Right lung (tissue), 10 donors: Measurements from ENCODE around the gene RABL2B. TPM values are rescaled to one million over a fixed set of nuclear protein-coding genes. Genes with fewer than 3 reads are reported as not detected.
"Not testable (repeated sequence)": the region's sequence is repeated elsewhere in the genome, so short reads cannot be mapped to it uniquely, and the experiment has no call there.

Source experiments
- DNase-seq, 2 donors: peaks; one replicate each; pipeline ENCODE4 v3.0.0-alpha.2; 2013
- long read RNA-seq, 8 donors: transcript quantifications; one replicate each; lab custom pipeline, GENCODE V29; 2026
- polyA plus RNA-seq, 5 donors: library from polyadenylated mRNA; unstranded; fragments of 120-200 nt; gene quantifications; one replicate each; pipeline versions ENCODE4 v1.2.1 to v1.2.3, GENCODE V29; 2013; ENCODE audit warnings: inconsistent platforms in 1 of 5, low replicate concordance in 1 of 5; ENCODE audit not compliant: insufficient read length in 5 of 5, insufficient read depth in 1 of 5

The RABL2B gene
- polyA plus RNA-seq = 10 to 100 TPM; 57.2 to 74.9 (median 58.8) TPM
- long read RNA-seq, donor 1, partial matches to known transcripts = 0 of 11 reads
- long read RNA-seq, donor 1, other reads (novel, unspliced or antisense) = 5 of 11 reads
- long read RNA-seq, donor 2, partial matches to known transcripts = 25 of 43 reads
- long read RNA-seq, donor 2, other reads (novel, unspliced or antisense) = 17 of 43 reads
- long read RNA-seq, donor 3, partial matches to known transcripts = 0 of 2 reads
- long read RNA-seq, donor 3, other reads (novel, unspliced or antisense) = 0 of 2 reads
- long read RNA-seq, donor 4, partial matches to known transcripts = 6 of 37 reads
- long read RNA-seq, donor 4, other reads (novel, unspliced or antisense) = 27 of 37 reads
- long read RNA-seq, donor 5, partial matches to known transcripts = 0 of 3 reads
- long read RNA-seq, donor 5, other reads (novel, unspliced or antisense) = 0 of 3 reads
- long read RNA-seq, donor 6, partial matches to known transcripts = 0 of 2 reads
- long read RNA-seq, donor 6, other reads (novel, unspliced or antisense) = 0 of 2 reads
- long read RNA-seq, donor 7, partial matches to known transcripts = 28 of 66 reads
- long read RNA-seq, donor 7, other reads (novel, unspliced or antisense) = 33 of 66 reads
- long read RNA-seq, donor 8, partial matches to known transcripts = 0 of 2 reads
- long read RNA-seq, donor 8, other reads (novel, unspliced or antisense) = 0 of 2 reads

DNA sequence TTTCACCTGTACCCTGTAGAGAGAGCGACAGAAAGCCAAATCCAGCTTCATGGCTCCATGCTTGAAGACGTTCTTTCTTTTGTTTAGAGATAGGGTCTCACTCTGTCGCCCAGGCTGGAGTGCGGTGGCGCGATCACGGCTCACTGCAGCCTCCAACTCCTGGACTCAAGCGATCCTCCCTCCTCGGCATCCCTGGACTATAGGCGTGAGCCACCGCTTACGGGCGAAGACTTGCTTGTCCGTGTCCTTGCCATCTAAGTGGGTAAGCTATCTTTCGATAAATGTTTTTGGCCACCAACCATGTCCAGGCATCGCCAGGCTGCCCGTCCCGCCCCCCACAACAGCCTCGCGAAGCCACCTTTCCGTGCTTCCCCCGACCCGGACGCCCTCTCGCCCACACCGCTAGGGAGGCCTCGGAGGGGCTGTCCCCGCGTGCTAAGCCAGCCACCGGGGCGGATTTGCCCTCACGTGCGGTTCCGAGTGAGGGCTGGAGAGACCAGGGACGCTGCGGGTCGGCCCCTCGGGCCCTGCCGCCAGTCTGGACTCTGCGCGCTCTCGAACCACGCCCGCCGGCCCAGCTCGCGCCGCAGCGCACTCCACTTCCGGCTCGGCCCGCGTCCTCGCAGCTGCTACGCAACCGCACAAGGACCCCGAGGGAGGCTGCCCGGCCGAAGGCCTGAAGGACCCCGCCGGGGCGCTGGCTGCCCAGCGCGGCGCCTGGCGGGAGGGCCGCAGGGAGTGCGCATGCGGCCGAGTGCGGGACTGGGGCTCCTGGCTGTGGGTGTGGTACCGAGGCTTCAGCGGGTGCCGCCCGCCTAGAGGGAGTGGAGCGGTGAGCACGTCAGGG, at the start of gene RABL2B:
RABL2B (minus strand) TSS at position 604 of the 847 bp plus-strand sequence. CDS start 1,342 bp downstream, outside the sequence.
- DNase-seq = peak; percentile 89 to 90

- DNase-seq = not testable (repeated sequence)
These were observed 3.5 kb upstream of the RABL2B start for GRCh38 chr22:50786936-50787335.

DNA sequence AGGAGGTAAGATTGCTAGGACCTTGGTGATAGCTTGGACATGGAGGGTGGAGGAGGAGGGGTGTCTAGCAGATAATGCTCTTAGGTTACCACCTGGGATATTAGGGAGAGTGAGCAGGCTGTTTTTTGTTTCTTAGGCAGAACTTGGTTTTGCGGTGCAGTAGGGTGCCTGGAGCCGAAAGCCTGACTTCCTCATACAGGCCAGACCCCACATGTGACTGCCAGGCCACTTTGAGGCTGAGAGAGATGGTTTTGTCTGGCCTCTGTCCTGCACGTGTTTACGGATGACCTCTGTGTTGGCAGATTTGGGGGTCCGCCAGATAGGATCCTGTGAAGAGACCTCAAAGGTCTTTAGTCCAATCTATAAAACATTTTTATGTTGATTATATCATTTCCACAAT, 1.9 kb upstream of the RABL2B start:
- not testable (repeated sequence) for DNase-seq

DNA sequence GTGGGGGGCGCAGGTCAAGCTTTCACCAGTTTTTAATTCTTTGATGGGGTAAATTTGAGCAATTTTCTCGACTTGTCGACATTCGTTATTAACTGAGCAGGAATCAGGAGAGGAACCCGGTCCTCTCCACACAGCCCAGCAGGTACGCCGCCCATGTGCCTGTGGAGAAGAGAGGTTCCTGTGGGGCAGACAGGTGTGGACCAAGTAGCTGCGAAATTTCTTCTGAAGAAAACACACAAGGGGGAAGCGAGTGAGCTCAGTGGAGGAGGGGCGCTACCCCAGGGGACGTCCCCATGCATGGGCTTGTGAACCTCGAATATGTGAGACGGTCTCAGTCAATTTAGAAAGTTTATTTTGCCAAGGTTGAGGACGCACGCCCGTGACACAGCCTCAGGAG, 442 bp upstream of the RABL2B start:
- not testable (repeated sequence) for DNase-seq

DNA sequence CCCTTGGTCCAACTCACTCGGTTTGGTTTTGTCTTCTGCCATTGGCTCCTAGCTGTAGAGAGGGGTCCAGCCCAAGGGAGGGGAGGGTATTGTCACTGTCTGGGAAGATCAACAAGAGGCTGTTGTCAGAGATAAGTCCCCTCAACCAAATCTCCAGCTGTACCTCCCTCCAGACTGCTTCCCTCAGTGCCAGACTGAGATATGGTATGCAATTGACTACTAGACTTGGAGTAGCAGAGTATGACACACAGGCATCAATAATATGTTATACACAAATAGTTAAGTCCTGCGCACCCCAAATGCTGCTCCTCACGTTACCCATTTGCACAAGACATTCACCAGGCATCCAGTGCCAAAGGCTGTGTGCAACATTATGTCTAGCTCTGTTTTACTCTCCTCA, 1.2 kb downstream of the RABL2B start:
- DNase-seq = not testable (repeated sequence)

DNA sequence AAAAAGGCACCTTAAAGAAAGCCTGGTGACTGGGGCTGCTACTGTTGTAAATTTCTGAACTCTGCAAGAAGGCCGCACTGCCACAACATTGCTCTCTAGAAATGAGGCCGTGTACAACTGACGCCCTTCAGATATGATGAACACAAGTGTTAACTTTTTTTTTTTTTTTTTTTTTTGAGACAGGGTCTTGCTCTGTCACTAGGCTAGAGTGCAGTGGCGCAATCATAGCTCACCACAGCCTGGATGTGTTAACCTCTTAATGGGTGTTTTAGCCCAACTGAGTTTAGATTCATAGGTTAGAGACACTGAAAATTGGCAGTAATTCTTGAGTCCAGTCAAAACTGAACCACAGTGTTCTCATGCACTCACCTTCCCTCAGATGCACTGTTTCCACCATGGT, 3.2 kb downstream of the RABL2B start:
- not testable (repeated sequence) for DNase-seq

GRCh38 chr22:50777631-50778030, 5.8 kb downstream of the RABL2B start:
- not testable (repeated sequence) for DNase-seq

DNA sequence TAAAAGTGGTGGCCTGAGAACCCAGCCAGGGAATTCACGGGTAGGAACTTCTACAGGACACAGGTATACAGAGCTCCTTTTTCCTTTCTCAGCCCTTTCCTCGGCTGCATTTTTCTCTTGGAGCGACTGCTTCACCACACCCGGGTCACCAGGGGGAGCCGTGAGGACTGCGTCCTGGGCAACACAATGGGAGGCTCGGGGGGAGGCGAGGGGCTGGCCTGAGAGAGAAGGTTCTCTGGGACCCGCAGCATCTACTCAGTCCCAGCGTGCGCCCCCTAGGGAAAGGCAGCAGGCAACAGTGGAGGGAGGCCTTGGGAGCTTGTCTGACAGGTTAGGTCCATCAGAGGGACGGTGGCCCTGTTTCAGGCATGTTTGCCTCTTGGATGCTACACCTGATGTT, 8.3 kb downstream of the RABL2B start:
- DNase-seq = peak; percentile 15

DNA sequence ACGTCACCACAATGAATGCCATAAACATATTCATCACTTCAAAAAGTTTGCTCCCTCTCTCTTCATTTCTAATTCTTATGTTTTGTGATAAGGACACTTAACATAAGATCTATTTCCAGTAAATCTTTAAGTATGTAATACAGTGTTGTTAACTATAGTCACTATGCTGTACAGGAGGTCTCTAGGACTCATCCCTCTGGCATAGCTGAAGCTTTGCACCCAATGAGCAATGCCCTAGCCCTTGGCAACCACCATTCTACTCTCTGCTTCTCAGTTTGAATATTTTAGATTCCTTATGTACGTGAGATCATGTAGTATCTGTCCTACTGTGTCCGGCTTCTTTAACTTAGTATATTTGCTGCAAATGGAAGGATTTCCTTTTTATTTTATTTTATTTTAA, 19.1 kb downstream of the RABL2B start:
- DNase-seq = not testable (repeated sequence)

DNA sequence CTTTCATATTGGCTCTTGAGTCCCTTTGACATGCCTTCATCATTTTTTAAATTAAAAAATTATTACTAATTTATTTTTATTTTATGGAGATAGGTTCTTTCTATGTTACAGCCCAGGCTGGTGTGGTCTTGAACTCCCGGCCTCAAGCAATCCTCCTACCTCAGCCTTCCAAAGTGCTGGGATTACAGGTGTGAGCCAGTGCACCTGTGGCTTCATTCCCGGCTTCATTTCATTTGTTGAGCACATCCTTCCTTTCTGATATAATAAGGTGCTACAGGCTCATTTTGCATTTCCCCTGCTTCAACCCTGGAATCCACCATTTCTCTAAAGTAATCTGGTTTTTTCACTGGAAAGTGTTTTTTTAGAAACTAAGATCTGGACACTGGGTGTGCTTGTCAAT, 21.6 kb downstream of the RABL2B start:
- not testable (repeated sequence) for DNase-seq

- DNase-seq = not testable (repeated sequence)
These were observed 23.7 kb downstream of the RABL2B start for GRCh38 chr22:50759597-50760341.

DNA sequence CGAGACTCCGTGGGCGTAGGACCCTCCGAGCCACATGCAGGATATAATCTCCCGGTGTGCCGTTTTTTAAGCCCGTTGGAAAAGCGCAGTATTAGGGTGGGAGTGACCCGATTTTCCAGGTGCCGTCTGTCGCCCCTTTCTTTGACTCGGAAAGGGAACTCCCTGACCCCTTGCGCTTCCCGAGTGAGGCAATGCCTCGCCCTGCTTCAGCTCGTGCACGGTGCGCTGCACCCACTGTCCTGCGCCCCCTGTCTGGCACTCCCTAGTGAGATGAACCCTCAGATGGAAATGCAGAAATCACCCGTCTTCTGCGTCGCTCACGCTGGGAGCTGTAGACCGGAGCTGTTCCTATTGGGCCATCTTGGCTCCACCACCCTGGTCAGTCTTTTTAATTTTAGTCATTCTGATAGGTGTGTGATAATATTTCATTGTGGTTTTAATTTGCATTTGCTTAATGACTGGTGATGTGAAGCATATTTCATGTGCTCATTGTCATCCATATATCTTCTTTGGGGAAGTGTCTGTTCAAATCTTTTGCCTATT, 26.4 kb downstream of the RABL2B start:
- peak in 1 of 2 donors; percentile 2 for DNase-seq

- not testable (repeated sequence) for DNase-seq
These were observed 27.0 kb downstream of the RABL2B start for GRCh38 chr22:50756406-50756805.

- not testable (repeated sequence) for DNase-seq
These were observed 28.2 kb downstream of the RABL2B start for GRCh38 chr22:50755251-50755650.

- DNase-seq = not testable (repeated sequence)
These were observed 33.9 kb downstream of the RABL2B start for GRCh38 chr22:50749302-50750074.

GRCh38 chr22:50748630-50749029, 34.8 kb downstream of the RABL2B start:
- DNase-seq = not testable (repeated sequence)

DNA sequence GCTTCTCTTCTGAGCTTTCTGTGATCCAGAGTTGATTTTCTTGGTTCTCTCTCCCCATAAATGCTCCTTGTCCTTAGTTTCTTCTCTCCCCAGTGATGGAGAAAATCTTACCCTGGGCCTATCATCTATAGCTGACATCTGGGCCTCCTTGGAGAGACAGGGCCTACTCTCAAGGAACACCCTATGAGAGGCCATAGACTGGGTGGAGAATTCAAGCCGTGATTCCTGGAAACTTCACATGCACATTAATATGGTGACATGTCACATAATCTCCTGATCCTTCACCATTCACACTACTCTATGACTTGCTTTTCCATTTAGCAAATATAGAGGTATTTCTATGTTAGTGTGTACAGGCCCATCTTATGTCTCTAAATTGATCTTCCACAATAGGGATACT, 35.9 kb downstream of the RABL2B start:
- DNase-seq = not testable (repeated sequence)

- DNase-seq = not testable (repeated sequence)
These were observed 39.0 kb downstream of the RABL2B start for GRCh38 chr22:50744424-50744823.

DNA sequence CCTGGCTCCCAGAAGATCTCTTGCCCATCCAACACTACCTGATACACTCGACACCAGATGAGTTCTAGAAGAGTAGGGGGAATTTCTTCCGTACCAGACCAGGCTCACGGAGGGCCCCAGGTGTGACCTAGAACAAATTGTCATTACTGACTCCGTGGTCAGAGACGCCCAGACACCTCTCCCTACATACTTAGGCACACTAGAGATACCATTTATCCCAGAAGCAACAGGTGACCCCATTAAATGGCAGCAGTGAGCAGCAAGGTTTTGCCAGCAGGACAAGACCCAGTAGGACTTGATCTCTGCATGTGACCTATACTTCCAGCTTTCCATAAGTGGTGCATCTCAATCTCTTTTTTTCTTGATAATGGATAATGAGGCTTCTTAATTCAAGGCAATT, 42.7 kb downstream of the RABL2B start:
- DNase-seq = not testable (repeated sequence)

GRCh38 chr22:50739894-50740293, 43.5 kb downstream of the RABL2B start:
- no peak for DNase-seq
